Stimulated activated CD8-positive, alpha-beta memory T cell treated with anti-CD3 and anti-CD28 coated beads, Interleukin-7, amount 100 ng/mL, for 1 hour (primary cell): ENCODE data around the gene PPP1R16B.
A peak's percentile ranks its signal among the peaks of the same experiment; 100 is the strongest.
"Not testable (repeated sequence)": the region's sequence is repeated elsewhere in the genome, so short reads cannot be mapped to it uniquely, and the experiment has no call there.

ENCODE experiments used
- DNase-seq, 2 donors: peaks; one replicate each; pipeline ENCODE4 v3.0.0-alpha.2; 2020; ENCODE audit warnings: low read depth in 2 of 2

The PPP1R16B gene

GRCh38 chr20:38844963-38845362 is 39.5 kb downstream of the PPP1R16B start:
- DNase-seq: no peak

GRCh38 chr20:38847840-38848239 is 42.3 kb downstream of the PPP1R16B start:
- no peak for DNase-seq

- no peak for DNase-seq
Observed at GRCh38 chr20:38853759-38854158, 48.3 kb downstream of the PPP1R16B start.

DNA sequence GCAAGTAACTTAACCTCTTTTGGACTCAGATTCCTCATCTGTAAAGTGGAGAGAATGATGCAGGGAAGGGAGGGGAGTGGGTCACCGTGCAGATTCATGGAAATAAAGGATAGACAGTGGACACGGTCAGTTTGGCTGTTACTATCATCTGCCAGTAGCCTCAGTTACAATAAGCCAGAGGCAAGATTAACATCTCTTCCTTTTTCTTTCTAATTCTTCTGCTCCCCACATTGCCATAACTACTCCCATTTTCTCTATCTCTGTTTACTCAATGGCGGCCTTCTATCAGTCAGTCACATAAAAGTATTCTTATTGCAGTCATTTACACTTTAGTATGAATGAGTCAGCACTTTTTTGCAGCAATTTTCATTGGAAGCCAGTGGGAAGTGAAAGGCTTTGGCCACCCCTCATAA is 49.2 kb downstream of the PPP1R16B start:
- DNase-seq: no peak

DNA sequence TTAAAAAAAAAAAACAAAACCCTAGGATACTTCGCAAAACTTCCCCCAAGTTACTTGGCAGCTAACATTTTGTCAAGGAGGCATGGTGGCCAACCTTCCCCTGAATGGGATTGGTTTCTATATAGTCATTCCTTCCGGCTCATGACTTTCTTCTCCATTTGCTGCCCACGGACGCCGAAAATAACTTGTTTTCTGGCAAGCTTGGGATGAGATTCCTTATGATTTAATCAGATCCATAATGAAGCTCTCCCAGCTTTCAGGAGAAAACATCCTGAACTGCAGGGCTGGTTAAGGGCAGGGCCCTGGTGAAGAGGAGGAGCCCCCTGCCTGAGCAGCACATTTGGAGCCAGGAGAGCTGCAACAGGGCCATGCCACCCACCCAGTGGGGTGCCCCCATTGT is 49.9 kb downstream of the PPP1R16B start:
- no peak for DNase-seq

DNA sequence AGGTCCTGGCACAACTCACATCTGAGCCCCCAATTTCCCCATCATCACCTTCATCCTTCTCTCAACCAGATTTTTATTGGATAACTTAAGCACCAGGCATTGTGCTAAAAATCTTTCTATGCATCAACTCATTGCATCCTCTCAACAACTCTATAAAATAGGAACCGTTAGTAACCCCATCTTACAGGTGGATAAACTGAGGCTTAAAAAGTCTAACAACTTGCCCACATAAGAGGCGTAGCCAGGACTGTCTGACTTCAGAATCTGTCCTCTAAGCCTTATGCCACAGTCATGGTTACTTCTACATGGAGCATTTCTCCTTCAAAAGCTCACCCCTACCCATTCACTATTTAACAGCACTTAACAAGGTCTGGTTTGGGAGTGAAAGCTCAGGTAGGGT is 51.1 kb downstream of the PPP1R16B start:
- DNase-seq: no peak

- DNase-seq: no peak
Observed at GRCh38 chr20:38857703-38858102, 52.2 kb downstream of the PPP1R16B start.

DNA sequence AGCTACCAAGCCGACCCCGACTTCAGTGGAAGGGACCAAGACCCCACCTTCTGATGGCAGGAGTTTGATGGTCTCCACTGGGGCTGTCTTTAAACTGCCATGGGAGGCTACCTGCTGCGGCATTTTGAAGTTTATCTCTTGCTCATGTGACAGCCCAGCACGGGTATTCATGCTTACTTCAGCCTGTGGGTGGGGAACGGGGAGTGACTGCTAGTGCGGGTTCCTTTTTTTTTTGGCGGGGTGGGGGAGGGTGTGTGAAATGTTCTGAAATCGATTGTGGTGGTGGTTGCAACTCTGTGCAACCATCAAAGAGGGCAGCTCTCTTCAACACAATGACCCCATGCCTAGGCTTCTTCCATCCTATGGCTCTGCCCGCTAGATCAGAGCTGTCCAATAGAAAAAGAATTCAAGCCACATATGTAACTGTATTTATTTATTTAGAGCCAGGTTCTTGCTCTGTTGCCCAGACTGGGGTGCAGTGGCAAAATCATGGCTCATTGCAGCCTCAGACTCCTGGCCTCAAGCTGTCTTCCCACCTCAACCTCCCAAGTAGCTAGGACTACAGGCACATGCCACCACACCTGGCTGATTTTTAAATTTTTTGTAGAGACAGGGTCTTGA is 53.7 kb downstream of the PPP1R16B start:
- DNase-seq: no peak

DNA sequence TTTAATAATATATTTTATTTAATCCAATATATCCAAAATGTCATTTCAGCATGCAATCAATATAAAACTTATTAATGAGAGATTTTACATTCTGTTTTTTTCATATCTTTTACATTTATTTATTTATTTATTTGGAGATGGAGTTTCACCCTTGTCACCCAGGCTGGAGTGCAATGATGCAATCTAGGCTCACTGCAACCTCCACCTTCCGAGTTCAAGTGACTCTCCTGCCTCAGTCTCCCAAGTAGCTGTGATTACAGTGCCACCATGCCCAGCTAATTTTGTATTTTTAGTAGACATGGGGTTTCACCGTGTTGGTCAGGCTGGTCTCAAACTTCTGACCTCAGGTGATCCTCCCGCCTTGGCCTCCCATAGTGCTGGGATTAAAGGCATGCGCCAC is 54.4 kb downstream of the PPP1R16B start:
- DNase-seq: not testable (repeated sequence)

DNA sequence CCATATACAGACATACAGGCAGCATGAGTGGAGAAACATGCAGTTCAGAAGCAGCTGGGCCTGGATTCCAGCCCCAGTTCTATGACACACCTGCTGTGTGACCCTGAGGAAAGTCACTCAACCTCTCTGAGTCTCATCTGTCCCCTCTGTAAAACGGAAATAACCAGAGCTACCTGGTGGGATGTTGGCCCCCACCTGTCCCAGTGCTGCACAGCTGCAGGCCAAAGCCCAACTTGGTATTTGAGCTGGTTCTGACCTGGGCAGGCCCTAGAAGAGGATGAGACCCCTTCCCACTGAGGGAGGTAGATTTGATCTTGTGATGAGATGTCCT is 55.5 kb downstream of the PPP1R16B start:
- no peak for DNase-seq

DNA sequence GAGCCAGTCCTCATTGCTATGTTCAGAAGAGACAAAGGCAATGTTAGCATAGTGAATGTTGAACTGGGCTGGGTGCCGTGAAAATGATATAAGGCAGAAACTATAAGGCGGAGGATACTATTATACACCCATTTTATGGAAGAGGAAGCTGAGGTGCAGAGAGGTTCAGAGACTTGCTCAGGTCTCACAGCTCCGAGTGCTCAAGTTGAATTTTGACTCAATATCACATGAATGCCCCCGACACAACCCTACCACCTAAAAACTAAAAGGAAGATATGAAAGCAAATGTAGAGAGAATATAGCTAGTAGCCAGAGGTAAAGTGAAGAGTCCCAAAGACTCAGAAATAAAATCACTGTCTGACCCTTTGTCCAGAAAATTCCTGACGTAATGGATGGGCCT is 56.7 kb downstream of the PPP1R16B start:
- DNase-seq: no peak

DNA sequence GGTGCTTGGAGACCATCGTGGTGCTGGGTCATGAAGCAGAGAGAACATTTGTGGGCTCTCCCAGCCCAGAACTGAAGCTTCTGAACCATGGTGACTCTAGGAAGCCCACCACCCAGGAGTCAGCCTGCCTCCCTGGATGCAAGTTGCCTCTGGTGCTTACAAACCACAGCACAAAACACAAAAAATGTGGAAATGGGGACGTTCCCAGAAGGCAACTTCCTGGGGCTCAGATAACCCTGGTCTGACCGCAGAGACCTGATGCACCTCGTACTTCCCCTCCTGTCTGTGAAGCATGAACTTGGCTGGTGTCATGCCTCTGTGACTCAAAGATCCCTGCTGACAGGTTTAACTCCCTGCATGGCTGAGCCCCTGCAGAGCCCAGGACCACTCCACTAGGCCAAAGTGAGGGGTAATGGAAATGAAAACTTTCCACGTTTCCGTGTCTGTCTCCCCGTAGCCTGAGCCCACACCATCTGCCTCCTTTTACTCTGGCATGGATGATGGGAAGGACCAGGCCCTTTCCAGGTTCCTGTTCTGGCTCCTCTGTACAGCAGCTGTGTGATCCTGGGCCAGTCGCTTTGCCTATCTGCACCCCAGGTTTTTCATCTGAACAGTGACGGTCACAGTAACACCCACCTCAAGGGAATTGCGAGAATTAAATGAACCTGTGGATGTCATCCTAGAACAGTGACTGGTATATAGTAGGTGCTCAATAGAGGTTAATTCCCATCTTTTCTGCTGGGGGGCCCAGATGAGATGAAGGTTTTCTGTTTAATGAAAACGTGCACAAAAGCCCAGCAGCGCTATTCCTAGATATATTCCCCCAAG is 57.7 kb downstream of the PPP1R16B start:
- no peak for DNase-seq

- DNase-seq: no peak
Observed at GRCh38 chr20:38864662-38865061, 59.2 kb downstream of the PPP1R16B start.

GRCh38 chr20:38866265-38867061 is 61.0 kb downstream of the PPP1R16B start:
- no peak for DNase-seq

- no peak for DNase-seq
Observed at GRCh38 chr20:38867062-38867359, 61.5 kb downstream of the PPP1R16B start.

GRCh38 chr20:38870733-38871559 is 65.4 kb downstream of the PPP1R16B start:
- no peak for DNase-seq

GRCh38 chr20:38871560-38871953 is 66.1 kb downstream of the PPP1R16B start:
- no peak for DNase-seq

DNA sequence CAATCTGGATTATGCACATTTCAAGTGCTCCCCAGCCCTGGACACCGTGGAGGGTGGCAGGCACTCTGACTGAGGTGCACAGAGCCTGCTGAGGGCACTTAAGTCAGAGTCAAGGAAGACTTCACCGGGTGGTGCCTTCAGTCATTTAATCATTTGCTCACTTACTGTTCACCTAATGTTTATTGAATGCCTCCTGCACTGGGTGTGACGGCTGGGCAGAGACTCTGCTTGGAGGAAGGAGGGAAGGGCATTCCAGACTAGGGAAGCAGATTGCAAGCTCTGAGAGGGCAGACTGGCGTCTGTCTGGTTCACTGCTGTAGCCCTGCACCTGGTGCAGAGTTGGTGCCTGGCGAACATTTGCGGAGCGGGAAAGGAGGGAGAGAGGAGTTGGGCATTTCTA is 66.5 kb downstream of the PPP1R16B start:
- no peak for DNase-seq

DNA sequence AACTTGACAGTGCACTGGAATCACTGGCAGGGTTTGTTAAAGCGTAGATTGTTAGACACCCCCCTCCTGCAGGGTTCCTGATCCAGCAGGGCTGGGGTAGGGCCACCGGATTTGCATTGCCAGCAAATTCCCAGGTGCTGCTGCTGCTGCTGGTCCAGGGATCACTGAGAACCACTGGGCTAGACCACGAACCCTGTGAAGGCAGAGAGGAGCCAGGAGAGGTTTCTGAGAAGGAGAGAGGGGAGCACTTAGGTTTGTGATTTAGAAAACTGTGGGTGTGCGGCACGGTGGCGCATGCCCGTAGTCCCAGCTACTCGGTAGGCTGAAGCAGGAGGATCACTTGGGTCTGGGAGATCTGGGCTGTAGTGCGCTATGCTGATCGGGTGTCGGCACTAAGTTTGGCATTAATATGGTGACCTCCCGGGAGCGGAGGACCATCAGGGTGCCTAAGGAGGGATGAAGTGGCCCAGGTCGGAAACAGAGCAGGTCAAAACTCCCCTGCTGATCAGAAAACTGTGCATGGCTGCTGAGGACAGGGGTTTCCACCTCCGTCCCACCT is 67.1 kb downstream of the PPP1R16B start:
- no peak for DNase-seq

DNA sequence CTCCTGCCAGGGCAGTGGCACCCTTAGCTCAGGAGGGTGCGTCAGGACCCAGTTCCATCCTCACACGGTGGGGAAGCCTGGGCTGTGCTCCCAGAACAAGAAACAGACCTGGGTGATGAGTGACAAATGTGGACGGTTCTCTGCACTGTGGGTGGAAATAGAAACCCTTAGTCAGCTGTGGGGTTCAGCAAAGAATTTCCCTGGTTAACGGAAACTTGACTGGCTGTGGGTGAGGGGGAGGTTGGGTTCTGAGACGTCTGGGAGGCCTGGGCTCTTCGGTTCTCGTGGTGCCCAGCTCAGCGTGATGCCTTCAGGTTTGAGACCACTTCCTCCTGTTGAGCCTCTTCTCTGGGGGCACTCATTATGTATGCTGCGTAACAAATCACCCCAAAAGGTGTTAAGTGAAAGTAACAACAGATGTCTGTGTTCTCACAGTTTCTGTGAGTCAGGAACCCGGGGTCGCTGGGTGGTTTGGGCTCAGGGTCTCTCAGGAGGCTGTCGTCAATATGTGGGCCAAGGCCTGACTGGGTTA is 67.6 kb downstream of the PPP1R16B start:
- DNase-seq: peak; percentile 44 to 65

DNA sequence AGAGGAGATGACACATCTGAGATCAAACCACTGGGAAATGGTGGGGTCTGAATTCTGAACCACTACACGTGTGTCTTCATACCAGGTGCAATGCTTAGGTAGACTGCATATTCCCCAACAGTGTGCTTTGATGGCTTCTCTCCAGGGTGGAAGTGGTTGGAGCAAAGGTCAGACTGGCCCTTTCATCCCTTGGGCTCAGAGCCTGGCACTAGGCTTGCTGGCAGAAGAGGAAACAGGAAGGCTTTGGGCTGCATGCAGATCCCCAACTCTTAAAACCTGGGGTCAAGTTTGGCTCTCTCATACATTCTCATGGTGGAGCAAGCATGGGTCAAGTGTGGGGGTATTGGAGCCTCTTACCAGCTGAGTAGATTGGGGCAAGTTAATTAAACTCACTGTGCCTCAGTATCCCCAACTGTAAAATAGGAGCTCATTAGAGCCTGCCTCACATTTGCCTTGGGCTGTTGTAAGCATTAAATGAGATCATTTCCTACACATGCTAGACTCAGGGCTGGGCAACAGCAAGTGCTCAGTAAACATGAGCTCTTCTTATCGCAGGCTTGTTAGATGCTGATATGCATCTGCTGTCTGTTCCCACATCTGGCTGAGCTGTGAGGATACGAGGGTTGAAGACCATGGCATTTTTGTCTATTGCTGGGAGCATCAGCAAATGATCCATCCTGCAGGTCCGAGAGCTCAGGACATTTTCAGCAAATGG is 69.1 kb downstream of the PPP1R16B start:
- no peak for DNase-seq
